Heart right ventricle (tissue), 16 donors: ENCODE measurements around the gene PRR19. TPM values are rescaled to one million over a fixed set of nuclear protein-coding genes. Genes with fewer than 3 reads are reported as not detected.
"Not testable (repeated sequence)": the region's sequence is repeated elsewhere in the genome, so short reads cannot be mapped to it uniquely, and the experiment has no call there.

Experiments
- ATAC-seq, 8 donors: fragments of 200-7000 bp; cut with Tn5 transposase; one replicate each; pipeline ENCODE4 v1.9.1; 2020; ENCODE audit warnings: mild to moderate bottlenecking in 8 of 8, moderate library complexity in 8 of 8, moderate number of reproducible peaks in 1 of 8
- DNase-seq, 2 donors: peaks; one replicate each; pipeline ENCODE4 v3.0.0-alpha.2; 2020
- H3K27ac ChIP-seq, 10 donors: fragments of 200-600 bp; sonication (generic) in 2 of 10; one replicate each; pipeline versions ENCODE4 v1.5.0 to v1.8.0; 2020 to 2022; ENCODE audit warnings: mild to moderate bottlenecking in 3 of 10
- H3K27me3 ChIP-seq, 7 donors: fragments of 200-600 bp; one replicate each; pipeline ENCODE4 v1.8.0; 2021 to 2022; ENCODE audit warnings: mild to moderate bottlenecking in 2 of 7
- H3K36me3 ChIP-seq, 9 donors: fragments of 200-600 bp; sonication (generic) in 1 of 9; one replicate each; pipeline versions ENCODE4 v1.5.0 to v1.8.0; 2020 to 2022; ENCODE audit warnings: mild to moderate bottlenecking in 2 of 9
- H3K4me1 ChIP-seq, 9 donors: fragments of 200-600 bp; sonication (generic) in 1 of 9; one replicate each; pipeline versions ENCODE4 v1.5.0 to v1.8.0; 2020 to 2022; ENCODE audit warnings: mild to moderate bottlenecking in 4 of 9
- H3K4me3 ChIP-seq, 10 donors: fragments of 200-600 bp; sonication (generic) in 2 of 10; one replicate each; pipeline versions ENCODE4 v1.5.0 to v1.8.0; 2020 to 2022; ENCODE audit warnings: mild to moderate bottlenecking in 7 of 10, moderate library complexity in 2 of 10
- H3K9me3 ChIP-seq, 11 donors: fragments of 200-600 bp in 10 of 11; sonication (generic) in 2 of 11; one replicate each; pipeline versions ENCODE4 v1.5.0 to v1.8.0; 2013 to 2022; ENCODE audit warnings: mild to moderate bottlenecking in 2 of 11, control low read depth in 1 of 11, moderate library complexity in 1 of 11
- WGBS, 2 donors: extraction: QIAGEN DNeasy Blood & Tissue Kit; methylation state at CpG; one replicate each; pipeline ENCODE4 v1.1.7; 2013; ENCODE audit warnings: inconsistent platforms in 1 of 2; 5-methylcytosine and 5-hydroxymethylcytosine counted together
- intact Hi-C, 10 donors: fragments of 100-400 bp; cut with DNase I; formaldehyde crosslinking; loops; one replicate each; pipeline versions ENCODE4 v1.11.1 to v1.14.2; 2022
- polyA plus RNA-seq, 2 donors: library from polyadenylated mRNA; stranded (reverse); fragments of 200-250 nt; gene quantifications; one replicate each; pipeline ENCODE4 v1.2.3, GENCODE V29; 2013
- total RNA-seq, 10 donors: library from RNA; stranded (reverse); fragmentation: NEBNext Ultra II Directional in 3 of 10; extraction: Animal tissue kit (Norgen Biotek cat#: 25700) in 3 of 10; gene quantifications; one replicate each; pipeline versions ENCODE4 v1.2.1 to v1.2.4, GENCODE V29; 2021 to 2023
- TF ChIP-seq, protein P1 (sequence below), 9 donors: fragments of 200-600 bp; sonication (generic) in 2 of 9; IDR thresholded peaks; one replicate each; pipeline versions ENCODE4 v1.5.0 to v1.8.0; 2021 to 2022; ENCODE audit warnings: antibody characterized with exemption in 9 of 9, mild to moderate bottlenecking in 5 of 9, moderate library complexity in 1 of 9
- donor health status: Arrhythmogenic right ventricular cardiomyopathy.
- donor health status: ischemic (EF 13 %, LVEDD 7.1; RV severe dilation, severe dysfunction).
- donor health status: healthy with polysubstance abuse.
- donor health status: DM: no; HTN: yes; CAD: no.
- donor health status: DM: no; HTN: no; CAD: no.
- donor health status: ischemic (EF 25% LVEDD 6.9; RV normal size, moderate dysfunction).
- donor health status: ischemic (EF 25% LVEDD 5.7; RV mildly dilated, moderate dysfunction).
- donor health status: healthy.
- donor health status: DM: yes; HTN: yes; CAD: no.
- donor health status: Ischemic cardiomyopathy.
- donor health status: ischemic (EF 35%, LVEDD 5.7; RV mildly dilated, moderate dysfunction).
- donor health status: nonischemic (EF 11% LVEDD 7.7; RV severe dilation, severe dysfunction).
- donor health status: DM: yes; HTN: yes; CAD: no.
- donor health status: PGD.
- donor health status: ischemic (EF 29% LVEDD 5.4; RV normal size, mild dysfunction).
- donor health status: nonischemic (EF 23%, LVEDD 6.1; RV moderate dilation, normal function).

The PRR19 gene
- total and polyA plus RNA-seq, 12 donors = 0.16 to 0.21 (median 0.18) TPM; not detected in 7

GRCh38 chr19:42261763-42262162 is 40.2 kb upstream of the PRR19 start:
- Histone ChIP-seq H3K4me1 (peaks cover 0 to 9% (median 4%) of the 10 kb centered on the region in 9 donors), H3K27me3 (no peaks in the 10 kb centered on the region), H3K27ac (no peak overlapping the region), H3K36me3 (no peaks in the 10 kb centered on the region), H3K9me3 (no peaks in the 10 kb centered on the region), H3K4me3 (no peak overlapping the region)
- TF ChIP-seq, protein P1, sequence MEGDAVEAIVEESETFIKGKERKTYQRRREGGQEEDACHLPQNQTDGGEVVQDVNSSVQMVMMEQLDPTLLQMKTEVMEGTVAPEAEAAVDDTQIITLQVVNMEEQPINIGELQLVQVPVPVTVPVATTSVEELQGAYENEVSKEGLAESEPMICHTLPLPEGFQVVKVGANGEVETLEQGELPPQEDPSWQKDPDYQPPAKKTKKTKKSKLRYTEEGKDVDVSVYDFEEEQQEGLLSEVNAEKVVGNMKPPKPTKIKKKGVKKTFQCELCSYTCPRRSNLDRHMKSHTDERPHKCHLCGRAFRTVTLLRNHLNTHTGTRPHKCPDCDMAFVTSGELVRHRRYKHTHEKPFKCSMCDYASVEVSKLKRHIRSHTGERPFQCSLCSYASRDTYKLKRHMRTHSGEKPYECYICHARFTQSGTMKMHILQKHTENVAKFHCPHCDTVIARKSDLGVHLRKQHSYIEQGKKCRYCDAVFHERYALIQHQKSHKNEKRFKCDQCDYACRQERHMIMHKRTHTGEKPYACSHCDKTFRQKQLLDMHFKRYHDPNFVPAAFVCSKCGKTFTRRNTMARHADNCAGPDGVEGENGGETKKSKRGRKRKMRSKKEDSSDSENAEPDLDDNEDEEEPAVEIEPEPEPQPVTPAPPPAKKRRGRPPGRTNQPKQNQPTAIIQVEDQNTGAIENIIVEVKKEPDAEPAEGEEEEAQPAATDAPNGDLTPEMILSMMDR (IDR thresholded peaks at IDR 0.05) = no peak
- intact Hi-C loops = no loop called here
- 87 to 90% methylated on average over 3 of the region's 3 CpGs for WGBS, 2 donors
- ATAC-seq (no peak), DNase-seq (no peak)

DNA sequence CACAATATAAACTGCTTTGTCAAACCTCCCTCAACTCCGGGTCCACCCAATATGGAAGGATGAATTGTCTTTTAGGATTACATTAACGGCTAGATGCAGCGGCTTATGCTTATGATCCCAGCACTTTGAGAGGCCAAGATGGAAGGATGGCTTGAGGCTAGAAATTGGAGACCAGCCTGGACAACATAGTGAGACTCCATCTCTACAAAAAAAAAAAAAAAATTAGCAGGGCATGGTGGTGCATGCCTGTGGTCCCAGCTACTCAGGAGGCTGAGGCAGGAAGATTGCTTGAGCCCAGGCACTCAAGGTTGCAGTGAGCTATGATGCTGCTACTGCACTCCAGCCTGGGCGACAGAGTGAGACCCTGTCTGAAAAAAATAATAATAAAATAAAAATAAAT is 35.8 kb upstream of the PRR19 start:
- 89 to 94% methylated on average over 4 of the region's 4 CpGs for WGBS, 2 donors
- peaks cover 14 to 25% (median 21%) of the 10 kb centered on the region in 9 donors for H3K4me1 ChIP-seq
- H3K9me3 ChIP-seq, H3K36me3 ChIP-seq, intact Hi-C loops, H3K27me3 ChIP-seq, H3K27ac ChIP-seq, ATAC-seq, H3K4me3 ChIP-seq, DNase-seq: not testable (repeated sequence)

- Histone ChIP-seq H3K4me1 (peaks cover 18 to 35% (median 28%) of the 10 kb centered on the region in 9 donors), H3K27ac (peak overlapping the region in 3 of 10 donors; percentile 90 to 99 (median 95))
- H3K4me3 ChIP-seq, ATAC-seq, intact Hi-C loops, H3K36me3 ChIP-seq, H3K27me3 ChIP-seq, H3K9me3 ChIP-seq: not testable (repeated sequence)
- DNase-seq = peak in 1 of 2 donors; percentile 2
- 93 to 95% methylated on average over 24 to 25 of the region's 25 CpGs for WGBS, 2 donors
These were observed 34.9 kb upstream of the PRR19 start for GRCh38 chr19:42266928-42267603.

DNA sequence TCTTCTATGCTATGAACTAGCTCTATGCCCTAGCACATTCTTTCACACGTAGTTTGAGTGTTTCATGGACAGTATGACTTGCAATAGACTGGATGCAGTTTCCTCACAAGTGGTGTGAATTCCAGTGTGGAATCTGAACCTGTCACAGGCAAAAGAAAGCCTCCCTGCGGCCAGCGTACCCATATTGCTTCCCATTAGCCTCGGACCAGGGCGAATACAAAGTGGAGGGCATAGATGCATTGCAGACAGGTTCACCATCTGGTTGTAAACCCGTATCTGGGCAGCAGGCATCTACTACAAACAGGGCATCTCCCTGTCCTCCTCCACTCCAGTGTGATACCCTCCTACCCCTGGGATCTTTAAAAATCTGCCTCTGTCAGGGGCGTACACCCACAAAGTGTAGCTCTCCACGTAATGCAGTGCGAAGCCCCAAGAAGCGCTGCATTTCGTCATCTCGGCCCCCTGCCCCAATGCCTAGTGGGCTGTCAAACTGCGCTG is 34.2 kb upstream of the PRR19 start:
- intact Hi-C loops = loop anchor here in 4 of 10 donors (1.0 to 2.0 kb wide), 2 partner anchors 12 to 13 kb away; partner anchors contain the start of gene ERF (in 4 of the 4)
- Histone ChIP-seq H3K4me3 (peak overlapping the region; percentile 13 to 83 (median 66)), H3K36me3 (peaks cover 0 to 14% (median 7%) of the 10 kb centered on the region in 9 donors), H3K27me3 (no peaks in the 10 kb centered on the region), H3K27ac (peak overlapping the region; percentile 90 to 99 (median 97)), H3K9me3 (no peaks in the 10 kb centered on the region), H3K4me1 (peaks cover 18 to 39% (median 29%) of the 10 kb centered on the region in 9 donors)
- 5 to 7% methylated on average over 13 of the region's 13 CpGs for WGBS, 2 donors
- DNase-seq (no peak), ATAC-seq (no peak)
- TF ChIP-seq, protein P1 (IDR thresholded peaks at IDR 0.05) = no peak

- peak overlapping the region; percentile 90 to 99 (median 97) for H3K27ac ChIP-seq
- H3K36me3 ChIP-seq = peaks cover 0 to 19% (median 12%) of the 10 kb centered on the region in 9 donors
- TF ChIP-seq, protein P1 (IDR thresholded peaks at IDR 0.05) = peak in 1 of 9 donors; percentile 10
- peak; percentile 96 to 100 for DNase-seq
- WGBS, 2 donors = 0% methylated on average over 44 to 46 of the region's 46 CpGs
- no peaks in the 10 kb centered on the region for H3K27me3 ChIP-seq
- intact Hi-C loops = loop anchor here in 4 of 10 donors (1.0 to 2.0 kb wide), 2 partner anchors 13 kb away; partner anchors contain the start of gene ERF (in 4 of the 4)
- ATAC-seq = peak; percentile 83 to 93 (median 87)
- H3K4me1 ChIP-seq = peaks cover 18 to 39% (median 29%) of the 10 kb centered on the region in 9 donors
- no peaks in the 10 kb centered on the region for H3K9me3 ChIP-seq
- peak overlapping the region; percentile 13 to 83 (median 66) for H3K4me3 ChIP-seq
These were observed 33.7 kb upstream of the PRR19 start for GRCh38 chr19:42268142-42268703.
